ENCODE results near the gene GPSM1.

DNA sequence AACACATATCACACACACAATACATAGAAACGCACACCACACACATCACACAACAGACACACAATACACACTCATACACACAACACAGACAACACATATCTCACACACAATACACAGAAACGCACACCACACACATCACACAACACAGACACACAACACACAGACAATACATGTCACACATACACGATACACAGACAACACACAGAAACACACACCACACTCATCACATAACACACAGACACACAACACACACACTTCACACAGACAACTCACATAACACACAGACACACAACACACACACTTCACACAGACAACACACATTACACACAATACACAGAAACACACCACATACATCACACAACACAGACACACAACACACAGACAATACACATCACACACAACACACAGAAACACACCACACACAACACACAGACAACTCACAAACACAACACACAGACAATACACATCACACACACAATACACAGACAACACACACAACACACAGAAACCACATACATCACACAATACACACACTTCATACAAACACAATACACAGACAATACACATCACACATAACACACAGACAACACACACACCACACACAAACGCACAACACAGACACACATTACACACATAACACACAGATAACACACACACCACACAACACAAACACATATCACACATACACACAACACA, 19.2 kb upstream of the GPSM1 start:
- TF ChIP-seq, protein P1, sequence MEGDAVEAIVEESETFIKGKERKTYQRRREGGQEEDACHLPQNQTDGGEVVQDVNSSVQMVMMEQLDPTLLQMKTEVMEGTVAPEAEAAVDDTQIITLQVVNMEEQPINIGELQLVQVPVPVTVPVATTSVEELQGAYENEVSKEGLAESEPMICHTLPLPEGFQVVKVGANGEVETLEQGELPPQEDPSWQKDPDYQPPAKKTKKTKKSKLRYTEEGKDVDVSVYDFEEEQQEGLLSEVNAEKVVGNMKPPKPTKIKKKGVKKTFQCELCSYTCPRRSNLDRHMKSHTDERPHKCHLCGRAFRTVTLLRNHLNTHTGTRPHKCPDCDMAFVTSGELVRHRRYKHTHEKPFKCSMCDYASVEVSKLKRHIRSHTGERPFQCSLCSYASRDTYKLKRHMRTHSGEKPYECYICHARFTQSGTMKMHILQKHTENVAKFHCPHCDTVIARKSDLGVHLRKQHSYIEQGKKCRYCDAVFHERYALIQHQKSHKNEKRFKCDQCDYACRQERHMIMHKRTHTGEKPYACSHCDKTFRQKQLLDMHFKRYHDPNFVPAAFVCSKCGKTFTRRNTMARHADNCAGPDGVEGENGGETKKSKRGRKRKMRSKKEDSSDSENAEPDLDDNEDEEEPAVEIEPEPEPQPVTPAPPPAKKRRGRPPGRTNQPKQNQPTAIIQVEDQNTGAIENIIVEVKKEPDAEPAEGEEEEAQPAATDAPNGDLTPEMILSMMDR (IDR thresholded peaks at IDR 0.05; ENCODE audit: low read depth, low read length, missing input control) = no peak
- TF ChIP-seq, protein P2, sequence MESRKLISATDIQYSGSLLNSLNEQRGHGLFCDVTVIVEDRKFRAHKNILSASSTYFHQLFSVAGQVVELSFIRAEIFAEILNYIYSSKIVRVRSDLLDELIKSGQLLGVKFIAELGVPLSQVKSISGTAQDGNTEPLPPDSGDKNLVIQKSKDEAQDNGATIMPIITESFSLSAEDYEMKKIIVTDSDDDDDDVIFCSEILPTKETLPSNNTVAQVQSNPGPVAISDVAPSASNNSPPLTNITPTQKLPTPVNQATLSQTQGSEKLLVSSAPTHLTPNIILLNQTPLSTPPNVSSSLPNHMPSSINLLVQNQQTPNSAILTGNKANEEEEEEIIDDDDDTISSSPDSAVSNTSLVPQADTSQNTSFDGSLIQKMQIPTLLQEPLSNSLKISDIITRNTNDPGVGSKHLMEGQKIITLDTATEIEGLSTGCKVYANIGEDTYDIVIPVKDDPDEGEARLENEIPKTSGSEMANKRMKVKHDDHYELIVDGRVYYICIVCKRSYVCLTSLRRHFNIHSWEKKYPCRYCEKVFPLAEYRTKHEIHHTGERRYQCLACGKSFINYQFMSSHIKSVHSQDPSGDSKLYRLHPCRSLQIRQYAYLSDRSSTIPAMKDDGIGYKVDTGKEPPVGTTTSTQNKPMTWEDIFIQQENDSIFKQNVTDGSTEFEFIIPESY (IDR thresholded peaks at IDR 0.05) = no peak

All from liver (tissue), 2 donors.